ENCODE results near the gene TUBB1. TPM values are rescaled to one million over a fixed set of nuclear protein-coding genes. Genes with fewer than 3 reads are reported as not detected.

Gene TUBB1
- total RNA-seq, 6 experiments from 2014 or later: 0.06 to 1.5 (median 0.31) TPM; not detected in 1

DNA sequence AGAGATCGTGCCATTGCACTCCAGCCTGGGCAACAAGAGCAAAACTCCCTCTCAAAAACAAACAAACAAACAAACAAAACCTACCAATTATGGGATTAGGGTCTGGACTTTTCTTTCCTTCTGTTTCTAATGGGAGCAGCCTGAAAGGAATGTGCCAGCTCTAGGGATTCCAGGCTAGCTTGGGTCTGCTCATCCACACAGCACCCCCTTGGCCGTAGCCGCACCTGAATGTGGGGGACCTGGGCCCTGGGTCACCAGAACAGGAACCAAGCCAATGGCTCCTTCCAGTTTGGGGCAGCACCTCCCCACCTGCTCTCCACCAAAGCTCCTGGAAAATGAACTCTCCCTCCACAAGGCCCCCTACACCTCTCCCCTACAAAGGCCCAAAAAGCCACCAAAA, 18.9 kb upstream of the TUBB1 start:
- peaks cover 0 to 32% (median 13%) of the 10 kb centered on the region in 4 donors for H3K4me1 ChIP-seq
- intact Hi-C loops (cut with DNase I): no loop called here
- peaks cover 0 to 80% (median 12%) of the 10 kb centered on the region in 4 donors for H3K36me3 ChIP-seq
- no CpG with 5 or more reads among the region's 3 CpGs for WGBS (ENCODE audit: insufficient coverage, low coverage, low lambda C conversion rate, missing lambda C conversion rate)
- no peaks in the 10 kb centered on the region for H3K9me3 ChIP-seq
- TF ChIP-seq, protein P1, sequence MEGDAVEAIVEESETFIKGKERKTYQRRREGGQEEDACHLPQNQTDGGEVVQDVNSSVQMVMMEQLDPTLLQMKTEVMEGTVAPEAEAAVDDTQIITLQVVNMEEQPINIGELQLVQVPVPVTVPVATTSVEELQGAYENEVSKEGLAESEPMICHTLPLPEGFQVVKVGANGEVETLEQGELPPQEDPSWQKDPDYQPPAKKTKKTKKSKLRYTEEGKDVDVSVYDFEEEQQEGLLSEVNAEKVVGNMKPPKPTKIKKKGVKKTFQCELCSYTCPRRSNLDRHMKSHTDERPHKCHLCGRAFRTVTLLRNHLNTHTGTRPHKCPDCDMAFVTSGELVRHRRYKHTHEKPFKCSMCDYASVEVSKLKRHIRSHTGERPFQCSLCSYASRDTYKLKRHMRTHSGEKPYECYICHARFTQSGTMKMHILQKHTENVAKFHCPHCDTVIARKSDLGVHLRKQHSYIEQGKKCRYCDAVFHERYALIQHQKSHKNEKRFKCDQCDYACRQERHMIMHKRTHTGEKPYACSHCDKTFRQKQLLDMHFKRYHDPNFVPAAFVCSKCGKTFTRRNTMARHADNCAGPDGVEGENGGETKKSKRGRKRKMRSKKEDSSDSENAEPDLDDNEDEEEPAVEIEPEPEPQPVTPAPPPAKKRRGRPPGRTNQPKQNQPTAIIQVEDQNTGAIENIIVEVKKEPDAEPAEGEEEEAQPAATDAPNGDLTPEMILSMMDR (IDR thresholded peaks at IDR 0.05): no peak
- no peak for TF ChIP-seq POLR2A (IDR thresholded peaks at IDR 0.05)
- H3K27ac ChIP-seq: no peak overlapping the region
- H3K27me3 ChIP-seq: no peaks in the 10 kb centered on the region
- ATAC-seq: no peak
- no peak for DNase-seq
- no peak overlapping the region for H3K4me3 ChIP-seq

DNA sequence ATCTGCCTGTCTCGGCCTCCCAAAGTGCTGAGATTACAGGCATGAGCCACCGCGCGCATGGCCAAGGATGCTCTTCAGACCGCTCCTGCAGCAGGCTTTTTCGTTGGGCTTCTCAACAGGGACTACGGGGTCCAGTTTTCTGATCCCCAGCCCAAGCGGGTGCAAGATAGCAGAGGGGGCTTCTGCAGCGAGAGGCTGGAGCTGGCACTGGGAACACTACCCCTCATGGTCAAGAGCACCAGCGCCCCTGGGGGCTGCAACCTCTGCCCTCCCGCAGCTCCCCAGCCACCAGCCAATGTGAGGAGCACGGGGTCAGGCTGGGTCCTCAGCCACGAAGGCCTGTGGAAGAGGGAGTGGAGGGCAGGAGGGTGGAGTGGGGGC, 18.2 kb upstream of the TUBB1 start:
- no CpG with 5 or more reads among the region's 13 CpGs for WGBS (ENCODE audit: insufficient coverage, low coverage, low lambda C conversion rate, missing lambda C conversion rate)
- TF ChIP-seq, protein P1 (IDR thresholded peaks at IDR 0.05): no peak
- no peak for TF ChIP-seq POLR2A (IDR thresholded peaks at IDR 0.05)
- DNase-seq (peak in 1 of 3 donors; percentile 38), ATAC-seq (no peak)
- no peak overlapping the region for H3K4me3 ChIP-seq
- H3K27ac ChIP-seq: no peak overlapping the region
- peaks cover 0 to 29% (median 14%) of the 10 kb centered on the region in 4 donors for H3K4me1 ChIP-seq
- peaks cover 0 to 77% (median 12%) of the 10 kb centered on the region in 4 donors for H3K36me3 ChIP-seq
- intact Hi-C loops (cut with DNase I): no loop called here
- H3K9me3 ChIP-seq: no peaks in the 10 kb centered on the region
- H3K27me3 ChIP-seq: no peaks in the 10 kb centered on the region

DNA sequence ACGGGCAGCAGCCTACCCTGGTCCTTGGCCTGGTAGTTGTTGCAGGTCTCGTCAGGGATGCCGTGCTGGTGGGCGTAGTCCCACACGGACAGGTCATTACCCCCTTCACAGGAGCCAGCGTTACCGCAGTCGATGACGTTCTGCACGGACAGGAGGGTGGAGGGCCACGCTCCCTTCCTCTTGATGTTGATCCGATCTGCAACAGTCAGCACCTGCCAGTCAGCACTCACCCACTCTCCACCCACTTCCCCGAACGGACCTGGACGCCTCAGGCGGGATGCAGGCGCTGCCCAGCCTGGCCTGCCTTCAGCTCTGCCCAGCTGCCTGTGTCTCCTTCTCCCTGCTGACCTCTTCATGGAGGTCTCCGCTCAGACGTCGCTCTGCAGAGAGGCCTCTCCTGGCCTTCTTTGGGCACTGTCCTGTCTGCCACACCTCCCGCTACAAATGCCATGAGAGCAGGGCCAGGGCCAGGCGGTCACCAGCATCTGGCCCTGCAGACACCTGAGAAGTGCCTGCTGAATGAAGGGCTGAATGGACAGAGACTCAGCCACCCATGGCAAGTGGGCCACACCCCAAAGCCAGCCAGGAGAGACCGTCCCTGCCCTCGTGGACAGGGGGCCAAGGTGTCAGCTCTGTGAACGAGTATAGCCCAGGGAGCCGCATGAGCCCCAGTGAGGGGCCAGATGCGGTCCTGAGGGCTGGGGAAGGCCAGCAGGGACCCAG, 17.6 kb upstream of the TUBB1 start:
- ATAC-seq (no peak), DNase-seq (peak in 1 of 3 donors; percentile 43)
- TF ChIP-seq, protein P1 (IDR thresholded peaks at IDR 0.05): no peak
- TF ChIP-seq POLR2A (IDR thresholded peaks at IDR 0.05): no peak
- Histone ChIP-seq H3K36me3 (peaks cover 0 to 71% (median 12%) of the 10 kb centered on the region in 4 donors), H3K27me3 (no peaks in the 10 kb centered on the region), H3K4me3 (no peak overlapping the region), H3K27ac (no peak overlapping the region), H3K4me1 (peaks cover 0 to 24% (median 11%) of the 10 kb centered on the region in 4 donors), H3K9me3 (no peaks in the 10 kb centered on the region)
- intact Hi-C loops (cut with DNase I): no loop called here
- WGBS (ENCODE audit: insufficient coverage, low coverage, low lambda C conversion rate, missing lambda C conversion rate): 50% methylated on average over 3 of the region's 27 CpGs

DNA sequence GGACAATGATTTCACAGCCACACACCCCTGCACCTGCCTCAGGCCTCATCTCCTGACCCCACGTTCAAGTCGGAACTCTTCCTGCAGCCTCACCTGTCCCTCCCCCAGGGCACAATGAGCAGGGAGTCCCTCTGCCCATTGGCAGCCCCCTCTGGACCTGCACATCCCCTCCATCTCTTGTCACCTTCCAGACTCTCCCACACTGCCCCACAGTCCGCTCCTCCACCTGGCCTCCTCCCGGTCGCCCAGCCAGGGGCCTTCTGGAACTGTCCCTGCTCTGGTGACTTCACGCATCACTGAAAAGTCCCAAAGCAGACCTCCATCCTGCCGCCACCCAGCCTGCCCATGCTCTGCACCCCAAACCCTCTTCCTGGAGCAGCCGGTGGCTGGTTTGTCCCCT, 16.8 kb upstream of the TUBB1 start:
- peaks cover 0 to 64% (median 12%) of the 10 kb centered on the region in 4 donors for H3K36me3 ChIP-seq
- no peak for ATAC-seq

More for the DNA sequence above, 16.8 kb upstream of the TUBB1 start:
- DNase-seq: no peak
- H3K27me3 ChIP-seq: no peaks in the 10 kb centered on the region
- peaks cover under 1 to 25% (median 10%) of the 10 kb centered on the region in 4 donors for H3K4me1 ChIP-seq
- H3K27ac ChIP-seq: no peak overlapping the region
- intact Hi-C loops (cut with DNase I): no loop called here
- no peaks in the 10 kb centered on the region for H3K9me3 ChIP-seq
- TF ChIP-seq, protein P1 (IDR thresholded peaks at IDR 0.05): no peak
- no peak for TF ChIP-seq POLR2A (IDR thresholded peaks at IDR 0.05)
- no peak overlapping the region for H3K4me3 ChIP-seq
- 100% methylated on average over 5 of the region's 8 CpGs for WGBS (ENCODE audit: insufficient coverage, low coverage, low lambda C conversion rate, missing lambda C conversion rate)
